ENCODE measurements around the gene ALX4.

The ALX4 gene

DNA sequence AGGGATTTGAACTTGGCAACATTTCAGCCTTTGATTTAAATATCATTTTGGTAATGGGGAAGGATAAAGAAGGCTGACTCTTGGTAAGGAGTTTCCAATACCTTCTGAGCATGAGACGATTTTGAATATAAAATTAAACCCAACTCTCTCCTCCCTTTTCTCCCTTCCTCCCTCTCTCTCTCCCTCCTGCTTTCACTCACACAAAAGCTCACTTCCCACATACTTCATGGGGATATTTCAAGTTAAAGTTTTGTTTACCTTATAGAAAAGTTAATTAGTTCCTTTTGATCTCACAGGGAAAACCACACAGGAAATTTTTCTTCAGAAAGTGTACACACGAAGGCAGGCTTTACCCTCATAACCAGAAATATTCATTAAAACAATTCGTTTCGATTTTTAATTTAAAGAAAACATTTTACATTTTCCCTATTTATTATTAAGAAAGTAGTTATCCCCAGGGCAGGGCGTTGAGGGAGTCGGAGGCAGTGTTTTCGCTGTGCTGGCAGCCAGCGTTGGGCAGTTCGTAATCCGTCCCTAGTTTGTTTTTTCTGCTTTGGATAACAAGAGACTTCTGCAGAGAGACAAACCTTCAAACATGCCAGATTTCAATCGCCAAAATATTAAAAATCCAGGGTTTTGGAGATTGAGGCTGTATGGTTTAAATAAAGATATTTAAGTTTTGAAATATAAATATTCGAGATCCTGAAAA, 25.3 kb upstream of the ALX4 start:
- DNase-seq = no peak

- DNase-seq = no peak
Observed at GRCh38 chr11:44334356-44335004, 24.5 kb upstream of the ALX4 start.

- DNase-seq = no peak
Observed at GRCh38 chr11:44333271-44334218, 23.6 kb upstream of the ALX4 start.

DNA sequence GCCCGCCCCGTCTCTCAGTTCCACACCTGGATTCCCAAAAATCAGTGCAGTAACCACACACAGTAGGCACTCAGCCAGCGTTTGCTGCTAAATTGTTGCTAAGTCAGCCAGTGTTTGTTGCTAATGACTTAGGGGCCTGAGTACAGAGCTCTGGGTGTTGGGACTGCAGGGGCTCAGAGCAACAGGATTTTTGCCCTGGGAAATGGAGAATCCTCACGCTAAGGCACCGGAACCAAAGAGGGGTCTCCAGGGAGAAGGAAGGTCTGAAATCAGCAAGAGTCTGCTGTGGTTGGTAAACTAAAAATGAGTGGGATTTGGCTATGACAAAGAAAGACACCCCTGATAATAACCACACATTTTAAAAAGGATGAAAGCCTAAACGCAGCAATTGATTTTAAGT, 22.7 kb upstream of the ALX4 start:
- DNase-seq = no peak

- DNase-seq = no peak
Observed at GRCh38 chr11:44329472-44330230, 19.7 kb upstream of the ALX4 start.

GRCh38 chr11:44328138-44328660, 18.3 kb upstream of the ALX4 start:
- DNase-seq = no peak

DNA sequence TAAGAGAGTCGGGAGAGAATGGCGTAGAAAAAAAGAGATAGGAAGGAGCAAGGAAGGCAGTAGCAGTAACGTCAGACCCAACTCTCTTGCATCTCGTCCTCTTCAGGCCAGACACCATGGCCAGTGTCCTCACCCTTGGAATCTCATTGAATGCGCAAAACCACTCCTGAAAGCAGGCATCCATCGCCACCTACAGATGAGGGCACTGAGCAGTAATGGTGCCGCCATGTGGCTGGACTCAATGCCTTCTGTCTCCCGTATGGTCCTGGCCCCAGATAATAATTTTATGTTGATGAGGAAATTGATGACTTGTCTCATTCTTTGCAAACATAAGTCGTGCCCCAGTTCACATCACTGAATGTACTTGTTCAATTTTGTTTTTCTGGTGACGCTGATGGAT, 17.8 kb upstream of the ALX4 start:
- no peak for DNase-seq

DNA sequence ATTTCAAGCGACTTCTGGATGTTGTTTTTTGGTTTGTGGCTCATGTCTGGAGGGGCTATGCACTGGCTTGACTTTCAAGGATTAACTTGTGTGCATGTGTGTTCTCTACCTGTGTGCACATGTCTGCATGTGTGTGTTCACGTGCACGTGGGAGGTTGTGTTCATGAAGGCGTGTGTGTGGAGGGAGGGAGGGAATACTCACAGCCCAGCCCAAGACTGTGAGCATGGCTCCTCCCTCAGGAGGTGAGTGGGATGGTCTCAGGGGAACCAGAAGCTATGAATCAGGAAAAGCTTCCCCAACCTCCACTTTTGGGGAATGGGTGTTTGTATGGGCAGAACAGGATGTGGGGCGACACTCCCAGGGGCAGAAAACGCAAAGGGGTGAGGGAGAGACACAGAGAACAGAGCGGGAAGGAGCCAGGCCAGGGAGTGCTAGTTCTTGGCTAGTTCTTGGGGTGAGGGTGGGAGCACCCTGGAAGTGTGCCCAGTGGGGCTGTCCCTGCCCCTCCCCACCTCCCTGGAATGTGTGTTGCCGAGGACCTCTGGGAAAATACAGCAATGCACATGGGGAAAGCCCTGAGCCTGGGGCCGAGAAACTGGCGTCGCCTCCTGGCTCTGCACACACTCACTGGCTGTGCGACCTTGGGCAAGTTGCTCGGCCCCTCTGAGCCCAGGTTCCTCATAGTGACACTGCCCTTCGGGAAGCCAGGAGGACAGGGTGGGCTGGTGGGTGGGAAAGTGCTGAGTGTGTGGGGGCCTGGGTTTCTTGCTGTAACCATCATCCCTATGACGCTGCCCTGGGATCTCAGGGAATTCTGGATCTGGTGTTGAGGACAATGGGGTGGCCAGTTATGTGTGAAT, 16.9 kb upstream of the ALX4 start:
- DNase-seq = no peak

- DNase-seq = no peak
Observed at GRCh38 chr11:44325698-44326097, 15.8 kb upstream of the ALX4 start.

- DNase-seq = no peak
Observed at GRCh38 chr11:44324749-44325525, 15.0 kb upstream of the ALX4 start.

GRCh38 chr11:44324222-44324621, 14.3 kb upstream of the ALX4 start:
- no peak for DNase-seq

DNA sequence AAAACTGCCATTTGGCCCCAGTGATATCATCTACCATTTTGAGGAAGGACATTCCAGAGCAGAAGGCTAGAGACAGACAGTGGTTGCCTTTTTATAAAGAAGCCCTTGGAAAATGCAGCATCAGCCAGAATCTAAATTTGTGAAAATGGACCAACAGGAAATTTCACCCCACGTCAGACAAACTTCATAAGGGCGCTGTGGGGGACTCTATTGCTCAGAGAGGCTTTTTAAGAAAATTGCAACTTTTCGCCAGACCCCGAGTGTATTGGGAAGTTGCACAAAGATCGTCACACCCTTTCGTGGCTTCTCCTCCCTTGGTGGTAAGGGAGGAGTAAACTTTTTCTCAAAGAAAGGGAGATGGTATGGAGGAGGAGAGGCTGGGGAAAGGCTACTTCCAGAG, 12.3 kb upstream of the ALX4 start:
- no peak for DNase-seq

DNA sequence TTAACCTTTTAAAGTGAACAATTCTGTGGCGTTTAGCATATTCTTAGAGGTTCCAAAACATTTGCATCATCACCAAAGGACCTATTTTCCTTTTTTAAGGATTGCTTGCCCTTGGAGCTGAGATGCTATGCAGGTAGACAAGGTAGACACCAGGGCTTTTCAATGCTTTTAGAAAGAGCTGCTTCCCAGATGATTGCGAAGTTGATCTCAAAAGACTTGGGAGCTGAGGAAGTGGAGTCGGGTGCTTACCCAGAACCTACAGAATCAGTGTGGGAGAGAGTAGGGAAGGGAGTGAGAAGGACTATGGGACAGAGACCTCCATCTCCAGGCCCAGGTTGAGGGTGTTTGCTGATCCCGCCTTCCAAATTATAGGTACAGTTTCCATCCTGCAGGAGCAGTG, 11.1 kb upstream of the ALX4 start:
- no peak for DNase-seq

DNA sequence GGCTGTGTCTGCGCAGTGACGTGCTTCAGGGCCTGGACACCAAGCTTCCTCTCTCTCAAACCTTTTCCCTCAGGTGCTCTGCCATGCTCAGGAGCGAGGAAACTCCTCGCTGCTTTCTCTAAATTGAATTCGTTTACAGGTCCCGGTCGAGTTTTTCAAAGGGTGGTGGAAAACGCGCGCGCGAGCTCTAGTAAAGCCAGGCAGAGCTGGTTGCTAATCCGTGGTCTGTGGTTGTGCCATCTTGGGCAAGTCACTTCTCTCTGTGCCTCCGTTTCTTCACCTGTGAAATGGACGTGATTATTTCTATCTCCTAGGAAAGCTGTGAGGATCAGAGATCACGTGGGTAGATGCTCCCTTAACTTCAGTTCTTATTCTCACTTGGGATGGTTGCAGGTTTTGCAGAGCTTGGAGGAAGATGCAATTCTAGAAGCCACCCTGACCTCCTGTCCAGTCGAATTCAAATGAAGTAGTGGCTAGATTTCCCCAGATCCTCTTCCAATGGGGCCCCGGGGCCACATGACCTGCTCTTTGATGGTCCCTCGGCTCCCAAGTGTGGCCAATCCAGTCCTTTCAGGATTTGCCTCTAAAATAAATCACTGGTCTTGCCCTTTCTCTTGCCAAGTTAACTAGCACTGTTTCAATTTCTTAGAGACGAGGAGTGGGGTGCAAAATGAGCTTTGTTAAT, 10.5 kb upstream of the ALX4 start:
- no peak for DNase-seq

DNA sequence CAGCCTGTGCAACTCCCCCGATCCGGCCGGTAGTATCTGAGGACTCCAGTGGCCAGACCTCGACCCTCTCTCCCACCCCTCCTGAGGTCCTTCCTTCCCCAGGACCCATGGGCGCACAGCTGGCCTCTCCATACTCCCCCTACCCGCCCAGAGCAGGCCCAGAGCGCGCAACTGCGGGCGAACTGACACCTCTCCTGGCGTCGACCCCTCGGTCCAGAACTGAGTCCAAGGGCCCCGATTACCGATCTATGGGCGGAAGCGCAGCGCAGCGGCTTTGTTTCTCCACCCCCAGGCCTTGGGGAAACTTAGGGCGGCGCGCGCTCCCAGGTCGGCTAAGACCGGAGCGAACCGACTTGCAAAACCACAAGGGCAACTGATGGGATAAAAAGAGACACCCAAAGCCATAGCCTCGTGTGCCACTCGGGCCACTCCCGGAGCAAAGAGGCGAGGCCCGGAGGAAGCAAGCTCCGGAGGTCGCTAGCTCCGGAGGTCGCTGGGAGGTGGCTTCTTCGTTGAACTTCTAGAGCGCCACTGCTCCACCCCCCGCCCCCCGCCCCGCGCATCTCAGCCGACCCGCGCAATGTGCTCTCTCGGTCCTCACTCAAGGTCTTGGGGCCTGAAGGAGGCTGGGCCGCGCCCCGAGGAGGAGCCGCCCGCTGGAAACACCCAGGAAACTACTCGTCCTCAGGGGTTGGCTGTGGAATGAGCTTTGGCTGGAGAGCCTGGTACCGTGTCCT, 9.8 kb upstream of the ALX4 start:
- DNase-seq = no peak

DNA sequence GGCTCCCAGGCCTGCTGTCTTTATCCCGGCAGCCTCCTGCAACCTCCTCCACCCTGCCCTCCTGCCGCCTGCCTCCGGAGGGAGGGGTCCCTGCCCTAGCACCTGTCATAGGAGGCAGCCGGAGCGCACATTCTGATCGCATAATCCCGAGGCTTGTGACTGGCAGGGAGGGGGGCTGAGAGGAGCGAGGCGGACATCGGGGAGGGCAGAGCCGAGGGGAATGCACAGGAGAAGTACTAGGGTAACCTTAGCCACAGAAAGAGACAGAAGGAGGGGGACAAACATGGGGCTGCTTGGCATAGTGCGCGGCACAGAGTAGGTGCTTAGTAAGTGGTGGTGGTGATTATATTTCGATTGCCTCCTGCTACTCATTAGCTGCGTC, 9.2 kb upstream of the ALX4 start:
- no peak for DNase-seq

GRCh38 chr11:44318369-44318768, 8.4 kb upstream of the ALX4 start:
- no peak for DNase-seq

DNA sequence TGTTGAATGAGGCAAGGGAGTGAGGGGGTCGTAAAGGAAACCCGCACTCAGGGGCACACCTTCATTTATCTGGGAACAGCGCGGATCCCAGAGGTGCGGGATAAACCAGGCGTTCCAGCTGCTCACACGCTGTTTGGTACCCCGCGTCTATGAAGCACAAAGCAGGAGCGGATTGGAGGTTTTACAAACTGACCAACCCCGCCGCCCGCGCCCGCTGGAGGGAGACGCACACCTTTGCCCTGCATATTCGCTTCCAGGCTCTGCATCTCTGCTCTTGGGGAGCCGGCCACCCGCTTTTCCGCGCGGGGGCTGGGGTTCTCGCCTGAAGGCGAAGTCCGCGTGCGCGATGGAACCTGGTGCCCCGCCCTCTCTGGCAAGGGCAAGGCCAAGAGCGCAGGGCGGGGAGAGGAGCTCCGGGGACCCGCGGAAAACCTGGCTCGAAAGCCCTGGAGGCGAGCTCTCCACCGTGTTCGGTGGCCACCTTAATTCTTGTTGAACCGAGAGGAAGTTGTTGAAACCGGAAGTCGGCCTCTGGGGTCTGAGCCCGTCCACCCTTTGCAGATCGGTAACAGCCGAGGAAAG, 6.8 kb upstream of the ALX4 start:
- DNase-seq = no peak

Data from CD4-positive, alpha-beta T cell treated with Interleukin-4 for 4 hours (primary cell).